Endothelial cell of umbilical vein (primary cell): ENCODE measurements around the gene TSSC4. TPM values are rescaled to one million over a fixed set of nuclear protein-coding genes. Genes with fewer than 3 reads are reported as not detected.
A peak's percentile ranks its signal among the peaks of the same experiment; 100 is the strongest.

Source experiments
- BruUV-seq: library from RNA; stranded (reverse); fragments of 400-500 nt; replicated peaks from 2 replicates; lab custom pipeline; 2021; lab: Mats Ljungman, UMichigan
- CTCF ChIA-PET: fragments of 300-600, 350-600 bp; sonication (Branson Sonifier 250); formaldehyde crosslinking; loops from one replicate; lab custom pipeline; 2021; ENCODE audit warnings: antibody characterized with exemption, inconsistent platforms; lab: Charles Lee
- POLR2A ChIA-PET: fragments of 300-600, 350-600 bp; sonication (Branson Sonifier 250); formaldehyde crosslinking; loops from one replicate; lab custom pipeline; 2021; ENCODE audit warnings: antibody characterized with exemption, inconsistent platforms; lab: Charles Lee
- DNase-seq: peaks from one replicate; pipeline ENCODE4 v3.0.0-alpha.2; 2011; ENCODE audit warnings: low read depth, low spot score
- FAIRE-seq: peaks from 2 replicates; lab custom pipeline; 2011; peaks lifted over from hg19 to GRCh38; lab: Jason Lieb, UNC
- H2AFZ ChIP-seq: 2 replicates; pipeline ENCODE4 v1.6.0; 2012; ENCODE audit warnings: low read depth, low read length, control low read depth, inconsistent platforms
- H3K27ac ChIP-seq: 2 replicates; pipeline ENCODE4 v1.5.1; 2011; ENCODE audit warnings: low read depth, mild to moderate bottlenecking, control low read depth, low read length, moderate library complexity; ENCODE audit not compliant: insufficient read depth
- H3K27me3 ChIP-seq, 2 experiments: 2 replicates each; pipeline versions ENCODE4 v1.6.0 to v1.6.1; 2011; ENCODE audit warnings: low read length in 2 of 2, mixed read lengths in 1 of 2; ENCODE audit not compliant: control insufficient read depth in 2 of 2, insufficient read depth in 2 of 2
- H3K36me3 ChIP-seq, 2 experiments: 2 replicates in 1 of 2; 3 replicates in 1 of 2; pipeline ENCODE4 v1.5.1; 2011; ENCODE audit warnings: low read length in 2 of 2, mild to moderate bottlenecking in 1 of 2, moderate library complexity in 1 of 2; ENCODE audit not compliant: control insufficient read depth in 2 of 2, insufficient read depth in 2 of 2; ENCODE audit errors: extremely low read depth in 1 of 2
- H3K4me1 ChIP-seq: 3 replicates; pipeline ENCODE4 v1.5.1; 2011; ENCODE audit warnings: mild to moderate bottlenecking, low read length; ENCODE audit not compliant: control insufficient read depth, insufficient read depth; ENCODE audit errors: extremely low read depth
- H3K4me2 ChIP-seq: 2 replicates; pipeline ENCODE4 v1.6.1; 2011; ENCODE audit warnings: low read length, control low read depth, mixed read lengths; ENCODE audit not compliant: insufficient read depth
- H3K4me3 ChIP-seq, 3 experiments: fragments of 200-600 bp in 1 of 3; sonication (generic), shearing (Covaris generic) in 1 of 3; replicated peaks in 1 of 3; 2 replicates each; pipeline ENCODE4 v1.5.1; 2011 to 2016; ENCODE audit warnings: control low read depth in 3 of 3, low read length in 3 of 3, mild to moderate bottlenecking in 2 of 3, inconsistent platforms in 1 of 3, low read depth in 1 of 3, moderate library complexity in 1 of 3; ENCODE audit not compliant: insufficient read depth in 1 of 3
- H3K79me2 ChIP-seq: 2 replicates; pipeline ENCODE4 v1.6.0; 2012; ENCODE audit warnings: low read length, inconsistent platforms; ENCODE audit not compliant: control insufficient read depth, insufficient read depth
- H3K9ac ChIP-seq: replicated peaks from 2 replicates; pipeline ENCODE3; 2011; ENCODE audit warnings: low read length, control low read depth; ENCODE audit not compliant: insufficient read depth; ENCODE audit errors: extremely low read depth
- H3K9me1 ChIP-seq: replicated peaks from 3 replicates; pipeline ENCODE4 v1.6.0; 2011; ENCODE audit warnings: mild to moderate bottlenecking, low read length; ENCODE audit not compliant: control insufficient read depth, insufficient read depth; ENCODE audit errors: extremely low read depth
- H3K9me3 ChIP-seq: replicated peaks from 2 replicates; pipeline ENCODE4 v1.5.1; 2012; ENCODE audit warnings: low read length, inconsistent platforms; ENCODE audit not compliant: control insufficient read depth, insufficient read depth
- H4K20me1 ChIP-seq: replicated peaks from 2 replicates; pipeline ENCODE3; 2011; ENCODE audit warnings: mild to moderate bottlenecking, low read length; ENCODE audit not compliant: control insufficient read depth, insufficient read depth; ENCODE audit errors: extremely low read depth
- CTCF ChIP-seq, 2 donors: IDR thresholded peaks; 1 replicate in 1 of 2; 2 replicates in 1 of 2; pipeline ENCODE4 v1.5.1; 2011; ENCODE audit warnings: low read length in 2 of 2, mild to moderate bottlenecking in 2 of 2, moderate library complexity in 2 of 2, control low read depth in 1 of 2, inconsistent platforms in 1 of 2, low read depth in 1 of 2; ENCODE audit not compliant: insufficient read depth in 1 of 2; ENCODE audit errors: extremely low read depth in 1 of 2
- EZH2 ChIP-seq: IDR thresholded peaks from 2 replicates; pipeline ENCODE4 v1.6.1; 2012; ENCODE audit warnings: borderline replicate concordance, low read depth, mild to moderate bottlenecking, moderate library complexity, low read length, inconsistent platforms; ENCODE audit not compliant: severe bottlenecking
- dilution Hi-C: fragments of 300-500 bp; cut with MboI; formaldehyde crosslinking; loops from one replicate; pipeline ENCODE4 v1.15.0; 2019; ENCODE audit warnings: low sequenced_read_pairs; ENCODE audit not compliant: extremely low pct_ligation_motif_present
- intact Hi-C: fragments of 100-400 bp; cut with micrococcal nuclease; formaldehyde crosslinking; loops from one replicate; pipeline ENCODE4 v1.10.0; 2022
- polyA plus RNA-seq, 4 experiments: library from polyadenylated mRNA; depleted of rRNA in 3 of 4; stranded (reverse) in 3 of 4; unstranded in 1 of 4; fragments of >200 nt; gene quantifications; 2 replicates each; pipeline versions ENCODE4 v1.2.1 to v1.2.3, GENCODE V29; 2011 to 2012; ENCODE audit warnings: missing spikeins in 1 of 4
- total RNA-seq: library from RNA; stranded (reverse); gene quantifications from 2 replicates; pipeline ENCODE4 v1.2.3, GENCODE V29; 2021

Gene TSSC4
- total and polyA plus RNA-seq, 2 donors (not counting 3 experiments of a cell fraction or from before 2014, with no cell fraction given), result 42.7 to 59.6 TPM

- Histone ChIP-seq H2AFZ (peak within 1 kb of the TSS; percentile 70), H3K79me2 (no peaks in the 10 kb centered on the region), H4K20me1 (no peaks in the 10 kb centered on the region), H3K9me3 (no peaks in the 10 kb centered on the region), H3K4me3 (no peak within 1 kb of the TSS), H3K4me2 (no peak within 1 kb of the TSS), H3K27ac (no peak within 1 kb of the TSS), H3K36me3 (no peaks in the 10 kb centered on the region), H3K4me1 (no peaks in the 10 kb centered on the region), H3K27me3 (peaks cover 9 to 11% of the 10 kb centered on the region in 2 experiments), H3K9ac (peak within 1 kb of the TSS; percentile 2), H3K9me1 (no peaks in the 10 kb centered on the region)
- BruUV-seq, result no TSS peak
- DNase-seq (no peak), FAIRE-seq (no peak)
- POLR2A ChIA-PET, result no interaction called here
- CTCF ChIA-PET, result interaction anchor here (0.7 to 1.6 kb wide), 2 partner anchors 11 to 87 kb away, joined by 3 to 7 read pairs; no protein-coding TSS in a partner anchor
- dilution Hi-C loops (no loop called here), intact Hi-C loops (no loop called here)
- TF ChIP-seq CTCF (IDR thresholded peaks at IDR 0.05; ENCODE audit: extremely low read depth in 1 of 2, insufficient read depth in 1 of 2, low read depth in 1 of 2, low read length in 2 of 2) (no peak), EZH2 (peak; percentile 24)
Observed at GRCh38 chr11:2444821-2445745, 44.5 kb downstream of the TSSC4 start, which contains the start of gene KCNQ1. KCNQ1 (plus strand) TSS chr11:2445008; CDS start chr11:2445099, 91 bp downstream.
